Activated T-cell treated with anti-CD3 and anti-CD28 coated beads, Interleukin-2, amount 50 U/mL, for 72 hours (primary cell): ENCODE measurements around the gene HSPA4L. TPM values are rescaled to one million over a fixed set of nuclear protein-coding genes. Genes with fewer than 3 reads are reported as not detected.

Source experiments
- ATAC-seq, 2 donors: fragments of 150-1000 bp; cut with Tn5 transposase; replicated peaks in 1 of 2; 2 replicates each; pipeline ENCODE4 v1.10.0; 2021; ENCODE audit warnings: moderate library complexity in 2 of 2, mild to moderate bottlenecking in 1 of 2
- DNase-seq, 2 donors: peaks; one replicate each; pipeline ENCODE4 v3.0.0; 2021 to 2022; ENCODE audit warnings: mixed read lengths in 1 of 2
- H3K27ac Mint-ChIP-seq: one replicate; pipeline ENCODE4 v1.8.0; 2022; ENCODE audit warnings: mild to moderate bottlenecking, moderate library complexity, mixed read lengths
- H3K27me3 Mint-ChIP-seq: one replicate; pipeline ENCODE4 v1.8.0; 2022; ENCODE audit warnings: low read depth, mixed read lengths
- H3K36me3 Mint-ChIP-seq, 2 donors: one replicate each; pipeline ENCODE4 v1.8.0; 2022; ENCODE audit warnings: mixed read lengths in 2 of 2, mild to moderate bottlenecking in 1 of 2; ENCODE audit not compliant: insufficient read depth in 2 of 2
- H3K4me1 Mint-ChIP-seq: one replicate; pipeline ENCODE4 v1.8.0; 2022; ENCODE audit warnings: low read depth, mixed read lengths
- H3K4me3 Mint-ChIP-seq, 2 donors: one replicate each; pipeline ENCODE4 v1.8.0; 2022; ENCODE audit warnings: mild to moderate bottlenecking in 2 of 2, mixed read lengths in 2 of 2, moderate library complexity in 2 of 2
- H3K9me3 Mint-ChIP-seq, 2 donors: one replicate each; pipeline ENCODE4 v1.8.0; 2022; ENCODE audit warnings: mixed read lengths in 2 of 2
- total RNA-seq, 2 donors: library from RNA; stranded (reverse); gene quantifications; one replicate each; pipeline ENCODE4 v1.2.3, GENCODE V29; 2022

Gene HSPA4L
- 1 to 10 TPM; 2.2 to 2.5 TPM for total RNA-seq

GRCh38 chr4:127782275-127783025 is at the start of gene HSPA4L:
HSPA4L (plus strand) TSS chr4:127782322; CDS start chr4:127782551, 229 bp downstream.
- ATAC-seq = peak; percentile 60 to 71
- Mint-ChIP-seq H3K27ac (peak within 1 kb of the TSS; percentile 70), H3K36me3 (peaks cover 2 to 3% of the 10 kb centered on the region in 2 donors), H3K4me1 (peaks cover 21% of the 10 kb centered on the region), H3K27me3 (peaks cover 64% of the 10 kb centered on the region), H3K9me3 (no peaks in the 10 kb centered on the region), H3K4me3 (peak within 1 kb of the TSS; percentile 90 to 95)
- peak; percentile 73 to 75 for DNase-seq

GRCh38 chr4:127732623-127733328 is 49.3 kb upstream of the HSPA4L start:
- ATAC-seq (peak; percentile 36 to 41), DNase-seq (peak in 1 of 2 donors; percentile 2)
- Mint-ChIP-seq H3K36me3 (no peaks in the 10 kb centered on the region), H3K4me3 (no peak overlapping the region), H3K9me3 (no peaks in the 10 kb centered on the region), H3K27ac (no peak overlapping the region), H3K4me1 (no peaks in the 10 kb centered on the region), H3K27me3 (peaks cover 9% of the 10 kb centered on the region)

- no peak for ATAC-seq
- no peaks in the 10 kb centered on the region for H3K36me3 Mint-ChIP-seq
- no peaks in the 10 kb centered on the region for H3K9me3 Mint-ChIP-seq
- DNase-seq = no peak
- H3K4me3 Mint-ChIP-seq = no peak overlapping the region
- no peaks in the 10 kb centered on the region for H3K4me1 Mint-ChIP-seq
- no peak overlapping the region for H3K27ac Mint-ChIP-seq
- peaks cover 9% of the 10 kb centered on the region for H3K27me3 Mint-ChIP-seq
Observed at GRCh38 chr4:127734976-127735375, 47.1 kb upstream of the HSPA4L start.

GRCh38 chr4:127737295-127737694 is 44.8 kb upstream of the HSPA4L start:
- peaks cover 0 to 2% of the 10 kb centered on the region in 2 donors for H3K9me3 Mint-ChIP-seq
- no peak overlapping the region for H3K27ac Mint-ChIP-seq
- no peaks in the 10 kb centered on the region for H3K4me1 Mint-ChIP-seq
- no peak for DNase-seq
- H3K27me3 Mint-ChIP-seq = peaks cover 10% of the 10 kb centered on the region
- no peak for ATAC-seq
- H3K4me3 Mint-ChIP-seq = no peak overlapping the region
- peaks cover 0 to 1% of the 10 kb centered on the region in 2 donors for H3K36me3 Mint-ChIP-seq

- Mint-ChIP-seq H3K9me3 (peaks cover 0 to 3% of the 10 kb centered on the region in 2 donors), H3K27ac (no peak overlapping the region), H3K4me3 (no peak overlapping the region), H3K36me3 (peaks cover 0 to 2% of the 10 kb centered on the region in 2 donors), H3K4me1 (no peaks in the 10 kb centered on the region), H3K27me3 (peaks cover 23% of the 10 kb centered on the region)
- DNase-seq (no peak), ATAC-seq (no peak)
Observed at GRCh38 chr4:127741247-127741646, 40.9 kb upstream of the HSPA4L start.

GRCh38 chr4:127747883-127748282 is 34.2 kb upstream of the HSPA4L start:
- ATAC-seq = no peak
- Mint-ChIP-seq H3K36me3 (peaks cover 0 to 4% of the 10 kb centered on the region in 2 donors), H3K9me3 (peaks cover 1 to 5% of the 10 kb centered on the region in 2 donors), H3K4me3 (no peak overlapping the region), H3K27me3 (peaks cover 7% of the 10 kb centered on the region), H3K4me1 (no peaks in the 10 kb centered on the region), H3K27ac (no peak overlapping the region)
- no peak for DNase-seq

GRCh38 chr4:127748957-127749356 is 33.2 kb upstream of the HSPA4L start:
- H3K27me3 Mint-ChIP-seq = peaks cover 7% of the 10 kb centered on the region
- no peaks in the 10 kb centered on the region for H3K4me1 Mint-ChIP-seq

GRCh38 chr4:127756906-127757305 is 25.2 kb upstream of the HSPA4L start:
- H3K36me3 Mint-ChIP-seq = no peaks in the 10 kb centered on the region
- no peak overlapping the region for H3K27ac Mint-ChIP-seq

More at GRCh38 chr4:127748957-127749356, 33.2 kb upstream of the HSPA4L start:
- no peak for DNase-seq
- Mint-ChIP-seq H3K4me3 (no peak overlapping the region), H3K36me3 (peaks cover 0 to 4% of the 10 kb centered on the region in 2 donors), H3K9me3 (peaks cover 1 to 5% of the 10 kb centered on the region in 2 donors), H3K27ac (no peak overlapping the region)
- no peak for ATAC-seq

GRCh38 chr4:127759228-127759820 is 22.8 kb upstream of the HSPA4L start:
- ATAC-seq (no peak), DNase-seq (no peak)
- no peaks in the 10 kb centered on the region for H3K4me1 Mint-ChIP-seq
- no peak overlapping the region for H3K4me3 Mint-ChIP-seq
- H3K36me3 Mint-ChIP-seq = no peaks in the 10 kb centered on the region
- H3K27ac Mint-ChIP-seq = no peak overlapping the region
- peaks cover 21% of the 10 kb centered on the region for H3K27me3 Mint-ChIP-seq
- H3K9me3 Mint-ChIP-seq = peaks cover 2 to 3% of the 10 kb centered on the region in 2 donors

More at GRCh38 chr4:127756906-127757305, 25.2 kb upstream of the HSPA4L start:
- Mint-ChIP-seq H3K9me3 (peaks cover 2 to 5% of the 10 kb centered on the region in 2 donors), H3K4me1 (no peaks in the 10 kb centered on the region), H3K27me3 (peaks cover 21% of the 10 kb centered on the region), H3K4me3 (no peak overlapping the region)
- no peak for DNase-seq
- ATAC-seq = no peak

GRCh38 chr4:127759893-127760292 is 22.2 kb upstream of the HSPA4L start:
- Mint-ChIP-seq H3K36me3 (no peaks in the 10 kb centered on the region), H3K4me1 (no peaks in the 10 kb centered on the region), H3K27ac (no peak overlapping the region), H3K27me3 (peaks cover 21% of the 10 kb centered on the region), H3K4me3 (no peak overlapping the region), H3K9me3 (peaks cover 2 to 3% of the 10 kb centered on the region in 2 donors)
- DNase-seq (no peak), ATAC-seq (no peak)

- Mint-ChIP-seq H3K4me3 (no peak overlapping the region), H3K27ac (no peak overlapping the region), H3K36me3 (no peaks in the 10 kb centered on the region), H3K9me3 (no peaks in the 10 kb centered on the region), H3K27me3 (peaks cover 39% of the 10 kb centered on the region), H3K4me1 (no peaks in the 10 kb centered on the region)
- DNase-seq (no peak), ATAC-seq (no peak)
Observed at GRCh38 chr4:127771535-127772275, 10.4 kb upstream of the HSPA4L start.

- Mint-ChIP-seq H3K9me3 (no peaks in the 10 kb centered on the region), H3K4me1 (no peaks in the 10 kb centered on the region), H3K27me3 (peaks cover 43% of the 10 kb centered on the region), H3K27ac (no peak overlapping the region), H3K36me3 (no peaks in the 10 kb centered on the region), H3K4me3 (no peak overlapping the region)
- DNase-seq (no peak), ATAC-seq (no peak)
Observed at GRCh38 chr4:127772769-127773671, 9.1 kb upstream of the HSPA4L start.
